HEK293 (cell line): ENCODE data around the gene KLHL21.
A peak's percentile ranks its signal among the peaks of the same experiment; 100 is the strongest.

Source experiments
- GLI4 ChIP-seq: fragments of 450-650 bp; formaldehyde crosslinking; IDR thresholded peaks from 2 replicates; pipeline ENCODE4 v1.5.1; 2016; ENCODE audit warnings: missing biosample characterization, missing genetic modification characterization
- GLIS1 ChIP-seq: fragments of 450-650 bp; formaldehyde crosslinking; IDR thresholded peaks from 2 replicates; pipeline ENCODE4 v1.5.1; 2016; ENCODE audit warnings: missing biosample characterization, missing genetic modification characterization
- HOXA7 ChIP-seq: sonication (generic); formaldehyde crosslinking; IDR thresholded peaks from 2 replicates; pipeline ENCODE4 v1.8.1; 2022; ENCODE audit warnings: missing genetic modification reagents, borderline replicate concordance
- KLF16 ChIP-seq: fragments of 450-650 bp; formaldehyde crosslinking; IDR thresholded peaks from 2 replicates; pipeline ENCODE4 v1.5.1; 2017; ENCODE audit warnings: missing biosample characterization, missing genetic modification characterization
- KLF7 ChIP-seq: fragments of 450-650 bp; formaldehyde crosslinking; IDR thresholded peaks from 2 replicates; pipeline ENCODE4 v1.5.1; 2016; ENCODE audit warnings: missing biosample characterization, missing genetic modification characterization, borderline replicate concordance
- PRDM1 ChIP-seq: fragments of 450-650 bp; formaldehyde crosslinking; IDR thresholded peaks from 2 replicates; pipeline ENCODE4; 2016; ENCODE audit warnings: missing biosample characterization, missing genetic modification characterization
- PRDM10 ChIP-seq: fragments of 450-650 bp; formaldehyde crosslinking; IDR thresholded peaks from 2 replicates; pipeline ENCODE4 v1.5.1; 2016; ENCODE audit warnings: missing biosample characterization, missing genetic modification characterization
- SP7 ChIP-seq: fragments of 450-650 bp; formaldehyde crosslinking; IDR thresholded peaks from 2 replicates; pipeline ENCODE4 v1.5.1; 2016; ENCODE audit warnings: missing biosample characterization, missing genetic modification characterization
- TCF7L2 ChIP-seq: IDR thresholded peaks from 2 replicates; pipeline ENCODE4 v1.6.1; 2011; ENCODE audit warnings: low read depth, mild to moderate bottlenecking, inconsistent platforms, low read length, moderate library complexity, borderline replicate concordance
- YY2 ChIP-seq: fragments of 450-650 bp; formaldehyde crosslinking; IDR thresholded peaks from 2 replicates; pipeline ENCODE4 v1.5.1; 2016; ENCODE audit warnings: missing biosample characterization, missing genetic modification characterization
- ZEB2 ChIP-seq: fragments of 450-650 bp; formaldehyde crosslinking; IDR thresholded peaks from 2 replicates; pipeline ENCODE4 v1.5.1; 2016; ENCODE audit warnings: missing biosample characterization, missing genetic modification characterization
- ZFHX2 ChIP-seq: fragments of 450-650 bp; formaldehyde crosslinking; conservative IDR thresholded peaks from 2 replicates; pipeline ENCODE4 v1.5.1; 2016; ENCODE audit warnings: missing biosample characterization, missing genetic modification characterization
- ZFP69B ChIP-seq: fragments of 450-650 bp; formaldehyde crosslinking; IDR thresholded peaks from 2 replicates; pipeline ENCODE4 v1.5.1; 2016; ENCODE audit warnings: missing biosample characterization, missing genetic modification characterization
- ZNF18 ChIP-seq: fragments of 450-650 bp; formaldehyde crosslinking; IDR thresholded peaks from 2 replicates; pipeline ENCODE4 v1.5.1; 2016; ENCODE audit warnings: missing biosample characterization, missing genetic modification characterization
- ZNF266 ChIP-seq: fragments of 450-650 bp; formaldehyde crosslinking; IDR thresholded peaks from 2 replicates; pipeline ENCODE4 v1.5.1; 2016; ENCODE audit warnings: missing biosample characterization, missing genetic modification characterization, low read depth
- ZNF335 ChIP-seq: fragments of 450-650 bp; formaldehyde crosslinking; conservative IDR thresholded peaks from 2 replicates; pipeline ENCODE4 v1.5.1; 2016; ENCODE audit warnings: missing biosample characterization, missing genetic modification characterization
- ZNF350 ChIP-seq: fragments of 450-650 bp; formaldehyde crosslinking; IDR thresholded peaks from 2 replicates; pipeline ENCODE4 v1.5.0; 2017; ENCODE audit warnings: missing biosample characterization, mild to moderate bottlenecking, missing genetic modification characterization
- ZNF501 ChIP-seq: fragments of 450-650 bp; formaldehyde crosslinking; IDR thresholded peaks from 2 replicates; pipeline ENCODE4 v1.5.1; 2016; ENCODE audit warnings: missing biosample characterization, missing genetic modification characterization
- ZNF530 ChIP-seq: fragments of 450-650 bp; formaldehyde crosslinking; IDR thresholded peaks from 2 replicates; pipeline ENCODE4 v1.5.1; 2016; ENCODE audit warnings: low read depth, missing biosample characterization, missing genetic modification characterization
- ZNF548 ChIP-seq: fragments of 450-650 bp; formaldehyde crosslinking; IDR thresholded peaks from 2 replicates; pipeline ENCODE4 v1.5.1; 2016; ENCODE audit warnings: missing biosample characterization, missing genetic modification characterization
- ZNF561 ChIP-seq: fragments of 450-650 bp; IDR thresholded peaks from 2 replicates; pipeline ENCODE4 v1.5.1; 2018; ENCODE audit warnings: missing biosample characterization, missing genetic modification characterization, borderline replicate concordance
- ZNF624 ChIP-seq: fragments of 450-650 bp; formaldehyde crosslinking; IDR thresholded peaks from 2 replicates; pipeline ENCODE4 v1.5.1; 2017; ENCODE audit warnings: missing biosample characterization, missing genetic modification characterization
- ZNF629 ChIP-seq: fragments of 450-650 bp; formaldehyde crosslinking; IDR thresholded peaks from 2 replicates; pipeline ENCODE4 v1.5.1; 2017; ENCODE audit warnings: missing biosample characterization, missing genetic modification characterization
- ZNF658 ChIP-seq: fragments of 450-650 bp; formaldehyde crosslinking; IDR thresholded peaks from 2 replicates; pipeline ENCODE4; 2016; ENCODE audit warnings: missing biosample characterization, missing genetic modification characterization
- ZNF670 ChIP-seq: fragments of 450-650 bp; formaldehyde crosslinking; IDR thresholded peaks from 2 replicates; pipeline ENCODE4 v1.5.1; 2016; ENCODE audit warnings: missing biosample characterization, missing genetic modification characterization, low read depth
- ZNF776 ChIP-seq: fragments of 450-650 bp; formaldehyde crosslinking; IDR thresholded peaks from 2 replicates; pipeline ENCODE4 v1.5.0; 2017; ENCODE audit warnings: missing biosample characterization, missing genetic modification characterization, borderline replicate concordance
- ZNF777 ChIP-seq: fragments of 450-650 bp; formaldehyde crosslinking; IDR thresholded peaks from 2 replicates; pipeline ENCODE4 v1.5.1; 2017; ENCODE audit warnings: missing biosample characterization, missing genetic modification characterization, borderline replicate concordance
- ZXDB ChIP-seq: fragments of 450-650 bp; formaldehyde crosslinking; IDR thresholded peaks from 2 replicates; pipeline ENCODE4 v1.5.1; 2016; ENCODE audit warnings: missing biosample characterization, missing genetic modification characterization
- TF ChIP-seq, protein P1 (sequence below): fragments of 450-650 bp; formaldehyde crosslinking; conservative IDR thresholded peaks from 2 replicates; pipeline ENCODE4 v1.5.1; 2016; ENCODE audit warnings: low read depth, missing biosample characterization, missing genetic modification characterization
- TF ChIP-seq, protein P2 (sequence below): fragments of 450-650 bp; formaldehyde crosslinking; IDR thresholded peaks from 2 replicates; pipeline ENCODE4 v1.5.1; 2016; ENCODE audit warnings: missing biosample characterization, missing genetic modification characterization

Gene KLHL21

DNA sequence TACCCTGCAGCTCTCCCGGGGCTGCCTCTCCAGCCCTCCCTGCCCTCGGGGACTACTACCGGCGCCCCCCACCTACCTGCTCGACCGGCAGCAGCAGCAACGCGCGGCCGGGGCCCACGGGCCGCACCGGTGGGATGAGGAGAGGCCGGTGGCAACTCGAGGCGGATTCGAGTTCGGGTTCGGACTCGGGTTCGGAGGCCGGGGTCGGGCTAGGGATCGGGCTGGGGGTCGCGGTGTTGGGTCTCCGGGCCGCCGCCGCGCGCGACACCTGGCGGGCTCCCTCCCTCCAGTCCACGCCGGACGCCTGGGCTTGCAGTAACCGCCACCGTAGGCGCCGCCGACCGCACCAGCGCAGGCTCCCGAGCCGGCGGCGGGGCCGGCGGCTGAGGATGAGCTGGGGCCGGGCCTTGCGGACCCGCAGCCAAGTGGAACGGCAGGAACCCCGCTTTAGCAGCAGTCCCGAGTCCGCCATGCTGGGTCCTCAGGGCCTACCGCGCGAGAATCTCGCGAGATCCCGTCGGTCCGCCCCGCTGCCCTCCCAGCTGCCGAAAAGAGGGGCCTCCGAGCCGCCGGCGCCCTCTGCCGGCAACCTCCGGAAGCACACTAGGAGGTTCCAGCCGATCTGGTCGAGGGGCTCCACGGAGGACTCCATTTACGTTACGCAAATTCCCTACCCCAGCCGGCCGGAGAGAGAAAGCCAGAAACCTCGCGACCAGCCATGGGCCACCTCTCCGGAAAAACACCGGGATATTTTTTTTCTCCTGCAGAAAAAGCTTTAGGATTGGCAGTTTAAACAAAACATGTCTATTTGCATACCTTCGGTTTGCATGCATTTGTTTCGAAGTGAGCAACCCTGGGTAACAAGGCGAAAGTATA lies 48.4 kb downstream of the KLHL21 start, which contains the start of gene NOL9 (continued):
- TF ChIP-seq ZNF629 (tag by site-specific recombination) (peak; percentile 70; the same call in 1 of the 2 replicates), ZNF350 (no peak), ZNF335 (tag by site-specific recombination) (peak; percentile 47), ZNF776 (tag by site-specific recombination) (no peak), ZNF624 (no peak), KLF7 (tag by site-specific recombination) (peak; percentile 53; the same call in 1 of the 2 replicates), TCF7L2 (no peak), ZFHX2 (tag by site-specific recombination) (0 out of 2 replicates have a peak, but pooled peaks have one; percentile 11), HOXA7 (no peak), SP7 (tag by site-specific recombination) (peak; percentile 73; the same call in 1 of the 2 replicates), ZNF18 (tag by site-specific recombination) (no peak), KLF16 (tag by site-specific recombination) (peak; percentile 95), ZNF670 (tag by site-specific recombination) (no peak), ZEB2 (tag by site-specific recombination) (0 out of 2 replicates have a peak, but pooled peaks have one; percentile 34), ZNF501 (tag by site-specific recombination) (peak; percentile 40; the same call in 1 of the 2 replicates), GLIS1 (0 out of 2 replicates have a peak, but pooled peaks have one; percentile 15), ZNF548 (tag by site-specific recombination) (no peak), ZNF777 (tag by site-specific recombination) (no peak), ZNF658 (no peak), ZNF530 (tag by site-specific recombination) (no peak), ZNF561 (tag by site-specific recombination) (peak; percentile 95), ZFP69B (tag by site-specific recombination) (0 out of 2 replicates have a peak, but pooled peaks have one; percentile 50), ZXDB (tag by site-specific recombination) (peak; percentile 94), ZNF266 (tag by site-specific recombination) (no peak), YY2 (tag by site-specific recombination) (peak; percentile 97), PRDM1 (no peak), GLI4 (no peak), PRDM10 (tag by site-specific recombination) (peak; percentile 38)
- TF ChIP-seq, protein P1, sequence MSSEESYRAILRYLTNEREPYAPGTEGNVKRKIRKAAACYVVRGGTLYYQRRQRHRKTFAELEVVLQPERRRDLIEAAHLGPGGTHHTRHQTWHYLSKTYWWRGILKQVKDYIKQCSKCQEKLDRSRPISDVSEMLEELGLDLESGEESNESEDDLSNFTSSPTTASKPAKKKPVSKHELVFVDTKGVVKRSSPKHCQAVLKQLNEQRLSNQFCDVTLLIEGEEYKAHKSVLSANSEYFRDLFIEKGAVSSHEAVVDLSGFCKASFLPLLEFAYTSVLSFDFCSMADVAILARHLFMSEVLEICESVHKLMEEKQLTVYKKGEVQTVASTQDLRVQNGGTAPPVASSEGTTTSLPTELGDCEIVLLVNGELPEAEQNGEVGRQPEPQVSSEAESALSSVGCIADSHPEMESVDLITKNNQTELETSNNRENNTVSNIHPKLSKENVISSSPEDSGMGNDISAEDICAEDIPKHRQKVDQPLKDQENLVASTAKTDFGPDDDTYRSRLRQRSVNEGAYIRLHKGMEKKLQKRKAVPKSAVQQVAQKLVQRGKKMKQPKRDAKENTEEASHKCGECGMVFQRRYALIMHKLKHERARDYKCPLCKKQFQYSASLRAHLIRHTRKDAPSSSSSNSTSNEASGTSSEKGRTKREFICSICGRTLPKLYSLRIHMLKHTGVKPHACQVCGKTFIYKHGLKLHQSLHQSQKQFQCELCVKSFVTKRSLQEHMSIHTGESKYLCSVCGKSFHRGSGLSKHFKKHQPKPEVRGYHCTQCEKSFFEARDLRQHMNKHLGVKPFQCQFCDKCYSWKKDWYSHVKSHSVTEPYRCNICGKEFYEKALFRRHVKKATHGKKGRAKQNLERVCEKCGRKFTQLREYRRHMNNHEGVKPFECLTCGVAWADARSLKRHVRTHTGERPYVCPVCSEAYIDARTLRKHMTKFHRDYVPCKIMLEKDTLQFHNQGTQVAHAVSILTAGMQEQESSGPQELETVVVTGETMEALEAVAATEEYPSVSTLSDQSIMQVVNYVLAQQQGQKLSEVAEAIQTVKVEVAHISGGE (tag by site-specific recombination) = peak; percentile 90
- TF ChIP-seq, protein P2, sequence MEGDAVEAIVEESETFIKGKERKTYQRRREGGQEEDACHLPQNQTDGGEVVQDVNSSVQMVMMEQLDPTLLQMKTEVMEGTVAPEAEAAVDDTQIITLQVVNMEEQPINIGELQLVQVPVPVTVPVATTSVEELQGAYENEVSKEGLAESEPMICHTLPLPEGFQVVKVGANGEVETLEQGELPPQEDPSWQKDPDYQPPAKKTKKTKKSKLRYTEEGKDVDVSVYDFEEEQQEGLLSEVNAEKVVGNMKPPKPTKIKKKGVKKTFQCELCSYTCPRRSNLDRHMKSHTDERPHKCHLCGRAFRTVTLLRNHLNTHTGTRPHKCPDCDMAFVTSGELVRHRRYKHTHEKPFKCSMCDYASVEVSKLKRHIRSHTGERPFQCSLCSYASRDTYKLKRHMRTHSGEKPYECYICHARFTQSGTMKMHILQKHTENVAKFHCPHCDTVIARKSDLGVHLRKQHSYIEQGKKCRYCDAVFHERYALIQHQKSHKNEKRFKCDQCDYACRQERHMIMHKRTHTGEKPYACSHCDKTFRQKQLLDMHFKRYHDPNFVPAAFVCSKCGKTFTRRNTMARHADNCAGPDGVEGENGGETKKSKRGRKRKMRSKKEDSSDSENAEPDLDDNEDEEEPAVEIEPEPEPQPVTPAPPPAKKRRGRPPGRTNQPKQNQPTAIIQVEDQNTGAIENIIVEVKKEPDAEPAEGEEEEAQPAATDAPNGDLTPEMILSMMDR (tag by site-specific recombination) = peak; percentile 93
